ENCODE data around the gene CUL4A. TPM values are rescaled to one million over a fixed set of nuclear protein-coding genes. Genes with fewer than 3 reads are reported as not detected.
"Not testable (repeated sequence)": the region's sequence is repeated elsewhere in the genome, so short reads cannot be mapped to it uniquely, and the experiment has no call there.

Gene CUL4A
- total RNA-seq, 1 experiment from 2014 or later = 85.9 TPM

DNA sequence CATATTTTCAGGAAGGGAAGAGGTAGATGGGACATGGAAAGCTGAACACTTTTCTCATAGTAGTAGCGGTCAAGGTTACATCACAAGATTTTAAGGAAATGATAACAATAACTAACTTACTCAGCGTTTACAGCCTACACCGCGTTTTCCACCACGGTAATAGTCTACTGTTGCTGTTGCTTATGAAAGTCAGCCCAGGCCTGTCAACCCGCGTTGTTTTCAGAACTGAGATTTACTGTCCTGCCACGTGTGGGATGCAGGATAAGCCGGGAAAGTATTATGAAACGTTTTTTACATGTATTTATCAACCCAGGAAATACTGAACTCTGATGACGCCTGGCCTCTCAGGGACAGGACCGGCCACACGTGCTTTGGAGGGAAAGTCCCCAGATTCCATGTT lies 51.6 kb downstream of the CUL4A start:
- CTCF ChIA-PET = no interaction called here
- Mint-ChIP-seq H3K9me3 (ENCODE audit: unreplicated experiment) (no peaks in the 10 kb centered on the region), H3K4me3 (ENCODE audit: unreplicated experiment) (no peak overlapping the region), H3K27me3 (ENCODE audit: insufficient read depth, unreplicated experiment) (no peaks in the 10 kb centered on the region), H3K27ac (ENCODE audit: low read depth, unreplicated experiment) (no peak overlapping the region), H3K4me1 (ENCODE audit: insufficient read depth, unreplicated experiment) (no peaks in the 10 kb centered on the region), H3K36me3 (ENCODE audit: insufficient read depth, unreplicated experiment) (peaks cover 86% of the 10 kb centered on the region)
- intact Hi-C loops (cut with micrococcal nuclease) = no loop called here
- BruUV-seq (replicated peaks) = no TSS peak
- no peak for DNase-seq (ENCODE audit: unreplicated experiment)
- TF ChIP-seq, protein P1, sequence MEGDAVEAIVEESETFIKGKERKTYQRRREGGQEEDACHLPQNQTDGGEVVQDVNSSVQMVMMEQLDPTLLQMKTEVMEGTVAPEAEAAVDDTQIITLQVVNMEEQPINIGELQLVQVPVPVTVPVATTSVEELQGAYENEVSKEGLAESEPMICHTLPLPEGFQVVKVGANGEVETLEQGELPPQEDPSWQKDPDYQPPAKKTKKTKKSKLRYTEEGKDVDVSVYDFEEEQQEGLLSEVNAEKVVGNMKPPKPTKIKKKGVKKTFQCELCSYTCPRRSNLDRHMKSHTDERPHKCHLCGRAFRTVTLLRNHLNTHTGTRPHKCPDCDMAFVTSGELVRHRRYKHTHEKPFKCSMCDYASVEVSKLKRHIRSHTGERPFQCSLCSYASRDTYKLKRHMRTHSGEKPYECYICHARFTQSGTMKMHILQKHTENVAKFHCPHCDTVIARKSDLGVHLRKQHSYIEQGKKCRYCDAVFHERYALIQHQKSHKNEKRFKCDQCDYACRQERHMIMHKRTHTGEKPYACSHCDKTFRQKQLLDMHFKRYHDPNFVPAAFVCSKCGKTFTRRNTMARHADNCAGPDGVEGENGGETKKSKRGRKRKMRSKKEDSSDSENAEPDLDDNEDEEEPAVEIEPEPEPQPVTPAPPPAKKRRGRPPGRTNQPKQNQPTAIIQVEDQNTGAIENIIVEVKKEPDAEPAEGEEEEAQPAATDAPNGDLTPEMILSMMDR (IDR thresholded peaks at IDR 0.05; ENCODE audit: unreplicated experiment) = no peak
- POLR2A ChIA-PET = no interaction called here

GRCh38 chr13:113263016-113263415 lies 53.6 kb downstream of the CUL4A start:
- H3K27me3 Mint-ChIP-seq (ENCODE audit: insufficient read depth, unreplicated experiment); intact Hi-C loops (cut with micrococcal nuclease); DNase-seq (ENCODE audit: unreplicated experiment); H3K4me1 Mint-ChIP-seq (ENCODE audit: insufficient read depth, unreplicated experiment); H3K4me3 Mint-ChIP-seq (ENCODE audit: unreplicated experiment); BruUV-seq (replicated peaks); H3K9me3 Mint-ChIP-seq (ENCODE audit: unreplicated experiment); H3K27ac Mint-ChIP-seq (ENCODE audit: low read depth, unreplicated experiment); POLR2A ChIA-PET: not testable (repeated sequence)
- peaks cover 75% of the 10 kb centered on the region for H3K36me3 Mint-ChIP-seq (ENCODE audit: insufficient read depth, unreplicated experiment)
- CTCF ChIA-PET = interaction anchor here (0.5 to 1.3 kb wide), 2 partner anchors 10 to 37 kb away, joined by 3 to 4 read pairs; no protein-coding TSS in a partner anchor

- TF ChIP-seq, protein P1 (IDR thresholded peaks at IDR 0.05; ENCODE audit: unreplicated experiment) = no peak
- Mint-ChIP-seq H3K27ac (ENCODE audit: low read depth, unreplicated experiment) (no peak overlapping the region), H3K36me3 (ENCODE audit: insufficient read depth, unreplicated experiment) (peaks cover 55% of the 10 kb centered on the region), H3K27me3 (ENCODE audit: insufficient read depth, unreplicated experiment) (no peaks in the 10 kb centered on the region), H3K4me1 (ENCODE audit: insufficient read depth, unreplicated experiment) (no peaks in the 10 kb centered on the region), H3K9me3 (ENCODE audit: unreplicated experiment) (no peaks in the 10 kb centered on the region), H3K4me3 (ENCODE audit: unreplicated experiment) (no peak overlapping the region)
- intact Hi-C loops (cut with micrococcal nuclease) = no loop called here
- POLR2A ChIA-PET = interaction anchor here (0.6 kb wide), 1 partner anchor 13 kb away, joined by 3 read pairs; no protein-coding TSS in a partner anchor
- DNase-seq (ENCODE audit: unreplicated experiment) = no peak
- CTCF ChIA-PET = interaction anchor here (0.6 to 1.0 kb wide), 4 partner anchors 85 to 607 kb away, joined by 3 to 4 read pairs (median 3); no protein-coding TSS in a partner anchor
- no TSS peak for BruUV-seq (replicated peaks)
Observed at GRCh38 chr13:113267642-113268405, 58.4 kb downstream of the CUL4A start.

DNA sequence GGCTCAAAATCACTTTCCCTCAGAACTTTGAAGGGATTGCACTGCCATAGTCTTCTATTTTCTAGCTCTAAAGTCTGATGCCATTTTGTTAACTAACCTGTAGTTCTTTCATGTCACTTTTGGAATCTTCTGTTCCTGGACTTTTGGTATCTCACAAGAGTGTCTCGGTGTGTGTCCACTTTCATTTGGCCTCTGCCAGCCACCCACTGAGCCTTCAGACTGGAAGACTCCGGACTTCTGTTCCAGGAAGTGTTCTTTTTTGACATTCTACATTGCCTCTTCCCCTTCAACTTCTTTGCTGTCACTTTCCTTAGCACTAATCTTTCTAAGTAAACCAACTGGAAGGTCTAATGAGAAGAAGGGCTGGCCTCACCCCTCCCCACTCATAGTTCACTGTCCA lies 62.6 kb downstream of the CUL4A start:
- no TSS peak for BruUV-seq (replicated peaks)
- intact Hi-C loops (cut with micrococcal nuclease) = no loop called here
- TF ChIP-seq, protein P1 (IDR thresholded peaks at IDR 0.05; ENCODE audit: unreplicated experiment) = no peak
- Mint-ChIP-seq H3K27me3 (ENCODE audit: insufficient read depth, unreplicated experiment) (no peaks in the 10 kb centered on the region), H3K27ac (ENCODE audit: low read depth, unreplicated experiment) (no peak overlapping the region), H3K4me3 (ENCODE audit: unreplicated experiment) (no peak overlapping the region), H3K36me3 (ENCODE audit: insufficient read depth, unreplicated experiment) (peaks cover 30% of the 10 kb centered on the region), H3K9me3 (ENCODE audit: unreplicated experiment) (no peaks in the 10 kb centered on the region), H3K4me1 (ENCODE audit: insufficient read depth, unreplicated experiment) (no peaks in the 10 kb centered on the region)
- POLR2A ChIA-PET = interaction anchor here (1.3 kb wide), 1 partner anchor 20 kb away, joined by 7 read pairs; no protein-coding TSS in a partner anchor
- CTCF ChIA-PET = interaction anchor here (3.1 kb wide), 1 partner anchor 17 kb away, joined by 11 read pairs; no protein-coding TSS in a partner anchor
- DNase-seq (ENCODE audit: unreplicated experiment) = no peak
